ENCODE results near the gene SYT2. TPM values are rescaled to one million over a fixed set of nuclear protein-coding genes. Genes with fewer than 3 reads are reported as not detected.

Gene SYT2
- total RNA-seq, 1 experiment from 2014 or later, result 0.06 TPM

DNA sequence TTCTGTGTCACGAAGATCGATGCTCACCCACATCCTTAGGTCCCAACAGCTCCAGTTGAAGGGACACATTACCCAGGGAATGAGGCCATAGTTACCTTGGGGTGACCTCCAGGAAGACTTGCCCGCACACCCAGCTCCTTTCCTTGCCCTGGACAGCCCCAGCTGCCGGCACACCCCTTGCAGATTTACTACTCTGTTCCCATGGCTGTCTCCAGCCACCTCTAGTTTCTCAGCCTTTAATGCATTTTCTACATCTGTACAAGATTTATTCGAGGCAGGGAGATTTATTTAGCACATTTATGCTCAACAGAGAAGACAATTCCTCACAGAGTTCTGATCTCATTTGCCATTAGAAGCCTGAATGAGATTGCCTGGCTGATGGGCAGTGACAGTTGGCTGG, 36.7 kb downstream of the SYT2 start:
- Histone ChIP-seq H3K4me1 (no peaks in the 10 kb centered on the region), H3K27ac (no peak overlapping the region), H3K36me3 (no peaks in the 10 kb centered on the region), H3K4me3 (no peak overlapping the region), H3K27me3 (peaks cover 9% of the 10 kb centered on the region; the same call in 1 of the 2 replicates), H3K9me3 (replicated peaks) (peaks cover 3% of the 10 kb centered on the region; the same call in 1 of the 2 replicates)
- DNase-seq, result no peak

DNA sequence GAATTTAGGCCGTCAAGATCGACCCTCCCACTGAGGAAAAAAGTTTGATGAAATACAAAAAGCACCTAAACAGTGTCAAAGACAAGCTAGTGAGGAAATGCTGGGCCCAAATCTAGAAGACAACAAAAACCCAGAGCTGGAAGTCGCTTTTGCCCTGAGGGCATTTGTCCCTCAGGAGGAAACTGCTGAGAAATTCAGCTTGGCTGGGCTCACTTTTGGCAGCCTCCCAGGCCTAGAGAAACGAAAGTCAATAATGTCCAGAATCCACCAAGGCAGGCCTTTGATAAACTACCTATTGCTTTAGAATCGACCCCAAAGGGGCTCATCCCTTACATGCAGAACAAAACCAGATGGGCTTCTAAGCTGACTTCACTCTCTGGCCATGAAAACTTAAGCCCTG, 38.9 kb downstream of the SYT2 start:
- Histone ChIP-seq H3K4me3 (no peak overlapping the region), H3K4me1 (no peaks in the 10 kb centered on the region), H3K27me3 (0 out of 2 replicates have a peak, but pooled peaks cover 6% of the 10 kb centered on the region), H3K9me3 (replicated peaks) (no peaks in the 10 kb centered on the region), H3K36me3 (no peaks in the 10 kb centered on the region), H3K27ac (no peak overlapping the region)
- peak in 1 of 2 experiments; percentile 38 for DNase-seq

DNA sequence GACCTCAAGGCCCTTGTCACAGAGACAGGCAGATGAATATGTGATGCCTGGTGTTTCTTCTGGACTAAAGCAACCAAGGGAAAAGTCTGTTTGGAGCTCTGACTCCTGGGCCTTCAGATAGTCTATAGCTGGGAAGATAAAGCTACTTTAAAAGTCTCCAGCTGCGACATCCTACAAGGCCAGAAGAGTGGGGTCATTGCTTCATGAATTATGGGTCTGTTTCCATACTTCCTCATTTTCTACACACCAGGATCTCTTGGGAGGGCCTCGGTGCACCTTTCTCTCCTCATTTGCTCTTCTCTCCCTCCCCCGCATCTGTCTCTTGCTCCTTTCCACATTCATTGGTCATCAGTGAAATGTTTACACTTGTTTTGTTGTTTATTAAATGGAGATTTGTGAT, 44.8 kb downstream of the SYT2 start:
- DNase-seq, result no peak
- Histone ChIP-seq H3K4me3 (no peak overlapping the region), H3K9me3 (replicated peaks) (no peaks in the 10 kb centered on the region), H3K27ac (no peak overlapping the region), H3K27me3 (peaks cover 25% of the 10 kb centered on the region), H3K4me1 (no peaks in the 10 kb centered on the region), H3K36me3 (no peaks in the 10 kb centered on the region)

DNA sequence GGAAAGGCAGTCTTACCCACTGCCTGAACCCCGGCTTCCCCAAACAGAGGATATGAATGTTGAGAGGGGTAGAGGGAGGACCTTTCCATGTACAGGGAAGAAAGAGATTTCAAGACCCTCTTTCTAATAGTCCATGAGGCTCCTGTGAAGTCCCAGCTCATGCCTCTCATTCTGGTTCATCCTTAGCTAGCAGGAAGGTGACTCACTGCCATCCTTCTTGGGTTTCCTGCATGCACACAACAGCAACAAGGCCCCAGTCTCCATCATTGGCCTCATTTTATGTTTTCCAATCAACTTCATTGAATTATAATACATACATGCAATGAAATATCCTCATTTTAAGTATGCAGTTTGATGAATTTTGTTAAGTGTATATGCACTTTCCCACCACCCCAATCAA, 46.2 kb downstream of the SYT2 start:
- no peaks in the 10 kb centered on the region for H3K9me3 ChIP-seq (replicated peaks)
- H3K27ac ChIP-seq, result no peak overlapping the region
- DNase-seq, result no peak
- peaks cover 32% of the 10 kb centered on the region for H3K27me3 ChIP-seq
- H3K4me3 ChIP-seq, result no peak overlapping the region
- H3K36me3 ChIP-seq, result no peaks in the 10 kb centered on the region
- no peaks in the 10 kb centered on the region for H3K4me1 ChIP-seq

DNA sequence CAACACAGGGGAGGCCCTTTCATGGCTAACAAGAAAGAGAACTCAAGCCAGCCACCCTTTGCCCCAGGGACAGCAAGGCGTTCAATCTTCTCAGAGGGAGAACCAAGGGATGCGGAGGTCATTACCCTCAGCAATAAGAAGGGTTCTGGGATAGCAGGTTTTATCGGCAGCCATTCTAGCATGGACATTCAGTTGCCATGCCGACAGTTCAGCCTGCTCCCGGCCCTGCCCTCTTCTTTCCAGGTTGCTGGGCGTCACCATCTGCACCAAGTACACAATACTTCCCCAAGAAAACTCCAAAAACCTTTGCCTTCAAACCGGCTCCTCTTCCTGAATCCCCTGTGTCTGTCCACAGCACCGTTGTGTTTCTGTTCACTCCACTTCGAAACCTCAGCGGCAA, 47.1 kb downstream of the SYT2 start:
- no peak overlapping the region for H3K27ac ChIP-seq
- peaks cover 32% of the 10 kb centered on the region for H3K27me3 ChIP-seq
- H3K4me1 ChIP-seq, result peaks cover 2% of the 10 kb centered on the region
- DNase-seq, result no peak
- H3K9me3 ChIP-seq (replicated peaks), result no peaks in the 10 kb centered on the region
- no peaks in the 10 kb centered on the region for H3K36me3 ChIP-seq
- H3K4me3 ChIP-seq, result no peak overlapping the region

DNA sequence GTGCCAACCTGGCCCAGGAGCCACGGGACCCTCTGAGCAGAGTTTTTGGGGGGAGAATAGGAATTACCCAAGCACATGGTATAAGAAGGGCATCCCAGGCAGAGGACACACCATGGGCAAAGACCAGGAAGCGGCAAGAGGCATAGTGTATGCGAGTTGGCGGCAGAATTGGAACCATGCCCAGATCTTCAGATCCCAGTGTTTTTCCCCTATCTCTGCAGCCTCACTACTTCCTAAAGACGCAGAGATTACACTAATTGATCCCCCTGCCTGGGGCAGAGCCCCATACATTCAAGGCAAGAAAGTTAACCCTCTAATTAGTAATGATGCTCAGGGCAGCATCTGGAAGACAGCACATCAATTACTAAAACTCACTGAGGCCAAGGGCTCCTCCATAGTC, 48.2 kb downstream of the SYT2 start:
- Histone ChIP-seq H3K4me1 (peaks cover 3% of the 10 kb centered on the region), H3K27ac (no peak overlapping the region), H3K36me3 (no peaks in the 10 kb centered on the region), H3K27me3 (peaks cover 37% of the 10 kb centered on the region), H3K9me3 (replicated peaks) (no peaks in the 10 kb centered on the region), H3K4me3 (no peak overlapping the region)
- no peak for DNase-seq

DNA sequence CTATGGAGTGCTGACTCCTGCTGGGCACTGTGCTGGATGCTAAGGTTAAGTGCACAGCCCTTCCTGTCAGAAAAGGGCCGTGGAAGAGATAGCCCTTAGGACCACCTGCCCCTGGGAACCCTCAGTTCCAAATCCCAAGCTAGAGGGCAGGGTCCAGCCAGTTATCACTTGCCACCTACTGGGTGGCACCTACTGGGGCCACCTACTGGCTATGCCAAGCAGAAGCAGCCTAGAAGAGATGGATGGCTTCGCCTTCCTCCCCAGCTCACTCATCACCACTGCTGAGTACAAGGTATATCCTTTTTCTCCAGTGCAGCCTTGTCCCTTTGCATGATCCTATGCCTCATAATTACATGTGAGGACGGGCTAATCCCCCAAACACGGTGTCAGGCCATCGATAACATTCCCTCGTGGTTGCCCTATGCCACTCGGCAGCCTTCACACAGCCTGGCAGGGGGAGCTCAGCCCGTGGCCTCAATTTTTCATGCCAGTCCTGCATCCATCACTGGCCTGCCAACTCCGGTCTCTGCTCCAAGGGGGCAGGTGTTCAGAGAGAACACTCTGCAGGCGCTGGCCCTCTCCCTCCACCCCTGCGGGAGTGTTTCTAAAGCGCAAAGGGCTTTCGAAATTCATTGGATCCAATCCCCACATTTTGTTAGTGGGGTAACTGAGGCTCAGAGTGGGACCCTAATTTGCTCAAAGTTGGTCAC, 49.0 kb downstream of the SYT2 start:
- no peaks in the 10 kb centered on the region for H3K9me3 ChIP-seq (replicated peaks)
- H3K27me3 ChIP-seq, result peaks cover 36% of the 10 kb centered on the region
- DNase-seq, result no peak
- no peaks in the 10 kb centered on the region for H3K36me3 ChIP-seq
- peaks cover 3% of the 10 kb centered on the region for H3K4me1 ChIP-seq
- H3K4me3 ChIP-seq, result no peak overlapping the region
- H3K27ac ChIP-seq, result no peak overlapping the region

DNA sequence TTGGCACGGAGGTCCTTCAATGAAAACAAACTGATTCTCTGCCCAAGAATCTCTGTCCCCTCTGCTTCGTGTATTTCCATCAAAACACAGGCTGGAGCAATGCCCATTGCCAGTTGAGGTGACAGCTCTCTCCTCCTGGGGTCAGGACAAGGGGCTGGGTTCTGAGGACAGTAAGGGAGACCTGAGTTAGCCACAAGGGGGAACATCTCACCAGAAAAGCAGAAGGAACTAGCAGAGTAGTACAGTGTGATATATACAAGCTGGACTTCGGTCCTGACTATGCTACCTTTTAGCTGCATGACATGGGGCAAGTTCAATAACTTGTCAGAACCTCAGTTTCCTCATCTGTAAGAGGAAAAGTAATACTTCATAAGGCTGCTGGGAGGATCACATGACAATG, 50.3 kb downstream of the SYT2 start:
- no peak for DNase-seq
- Histone ChIP-seq H3K4me1 (peaks cover 3% of the 10 kb centered on the region), H3K27ac (no peak overlapping the region), H3K36me3 (no peaks in the 10 kb centered on the region), H3K4me3 (no peak overlapping the region), H3K9me3 (replicated peaks) (no peaks in the 10 kb centered on the region), H3K27me3 (peaks cover 34% of the 10 kb centered on the region)

DNA sequence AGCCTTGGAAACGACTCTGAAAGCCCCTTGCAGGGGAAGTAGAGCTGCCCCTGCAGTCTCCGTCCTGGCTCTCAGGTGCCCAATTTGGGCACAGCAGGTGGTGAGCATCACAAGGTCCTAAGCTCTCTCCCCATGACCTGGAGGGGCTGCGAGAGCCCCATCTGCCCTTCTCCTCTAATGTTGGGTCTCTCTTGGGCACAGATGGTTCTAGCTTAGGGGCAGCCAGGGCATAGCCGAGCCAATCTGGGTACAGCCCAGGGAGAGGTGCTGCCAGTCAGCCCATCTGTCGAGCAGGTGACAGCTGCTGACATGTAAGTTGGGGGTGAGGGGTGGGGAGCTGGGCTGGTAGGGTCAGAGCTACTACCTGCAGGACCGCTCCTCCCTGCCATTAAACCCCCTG, 50.7 kb downstream of the SYT2 start:
- H3K27me3 ChIP-seq, result peaks cover 34% of the 10 kb centered on the region

DNA sequence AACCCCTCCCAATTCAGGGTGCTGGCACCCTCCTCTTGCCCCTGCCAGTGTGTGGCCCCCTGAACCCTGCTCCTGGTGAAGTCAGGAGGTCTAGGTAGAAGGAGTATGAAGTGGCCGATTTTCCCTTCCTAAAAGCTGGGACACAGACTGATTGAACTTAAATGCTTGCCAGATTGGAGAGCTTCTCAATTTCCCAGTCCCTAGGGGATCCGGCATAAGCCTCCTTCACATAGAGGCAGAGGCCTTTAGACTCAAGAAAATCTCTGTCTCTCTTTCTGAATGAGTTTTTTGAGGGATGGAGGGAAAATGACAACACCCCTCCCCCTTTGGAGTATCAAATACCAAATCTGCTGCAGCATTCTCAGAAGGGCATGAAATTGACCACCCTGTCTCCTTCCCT, 51.5 kb downstream of the SYT2 start:
- no peak overlapping the region for H3K4me3 ChIP-seq

More for the DNA sequence above, 50.7 kb downstream of the SYT2 start:
- Histone ChIP-seq H3K27ac (no peak overlapping the region), H3K36me3 (no peaks in the 10 kb centered on the region), H3K9me3 (replicated peaks) (no peaks in the 10 kb centered on the region), H3K4me1 (peaks cover 3% of the 10 kb centered on the region), H3K4me3 (no peak overlapping the region)
- DNase-seq, result no peak

DNA sequence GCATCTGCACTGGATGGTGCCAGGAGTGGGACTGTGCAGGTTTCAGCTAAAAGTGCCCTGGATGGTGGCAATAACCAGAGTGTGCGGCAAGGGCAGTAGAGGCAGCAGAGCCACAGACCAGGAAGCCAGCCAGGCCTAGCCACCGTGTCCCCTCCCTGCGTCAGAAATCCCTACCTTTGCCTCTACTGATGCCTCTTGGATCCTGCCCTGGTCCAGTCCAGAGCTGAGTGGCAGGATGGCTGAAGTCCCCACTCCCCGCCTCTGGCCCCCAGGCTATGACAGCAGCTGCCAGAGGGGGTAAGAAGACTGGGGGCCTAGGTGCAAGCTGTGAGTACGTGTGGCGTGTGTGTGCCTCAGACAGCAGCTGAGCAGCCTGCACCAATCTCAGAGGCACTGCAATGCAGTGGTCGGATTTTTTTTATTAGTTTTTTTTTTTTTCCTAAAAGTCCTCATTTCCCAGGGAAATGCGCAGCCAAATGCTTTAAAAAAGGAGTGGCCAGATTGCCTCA, 51.9 kb downstream of the SYT2 start:
- peaks cover 3% of the 10 kb centered on the region for H3K4me1 ChIP-seq
- no peaks in the 10 kb centered on the region for H3K36me3 ChIP-seq
- H3K27ac ChIP-seq, result no peak overlapping the region
- no peaks in the 10 kb centered on the region for H3K9me3 ChIP-seq (replicated peaks)
- H3K27me3 ChIP-seq, result peaks cover 27% of the 10 kb centered on the region
- DNase-seq, result peak; percentile 44 to 59
- no peak overlapping the region for H3K4me3 ChIP-seq

More for the DNA sequence above, 51.5 kb downstream of the SYT2 start:
- peaks cover 32% of the 10 kb centered on the region for H3K27me3 ChIP-seq
- no peak overlapping the region for H3K27ac ChIP-seq
- no peaks in the 10 kb centered on the region for H3K36me3 ChIP-seq
- DNase-seq, result peak in 1 of 2 experiments; percentile 49
- peaks cover 3% of the 10 kb centered on the region for H3K4me1 ChIP-seq
- no peaks in the 10 kb centered on the region for H3K9me3 ChIP-seq (replicated peaks)

DNA sequence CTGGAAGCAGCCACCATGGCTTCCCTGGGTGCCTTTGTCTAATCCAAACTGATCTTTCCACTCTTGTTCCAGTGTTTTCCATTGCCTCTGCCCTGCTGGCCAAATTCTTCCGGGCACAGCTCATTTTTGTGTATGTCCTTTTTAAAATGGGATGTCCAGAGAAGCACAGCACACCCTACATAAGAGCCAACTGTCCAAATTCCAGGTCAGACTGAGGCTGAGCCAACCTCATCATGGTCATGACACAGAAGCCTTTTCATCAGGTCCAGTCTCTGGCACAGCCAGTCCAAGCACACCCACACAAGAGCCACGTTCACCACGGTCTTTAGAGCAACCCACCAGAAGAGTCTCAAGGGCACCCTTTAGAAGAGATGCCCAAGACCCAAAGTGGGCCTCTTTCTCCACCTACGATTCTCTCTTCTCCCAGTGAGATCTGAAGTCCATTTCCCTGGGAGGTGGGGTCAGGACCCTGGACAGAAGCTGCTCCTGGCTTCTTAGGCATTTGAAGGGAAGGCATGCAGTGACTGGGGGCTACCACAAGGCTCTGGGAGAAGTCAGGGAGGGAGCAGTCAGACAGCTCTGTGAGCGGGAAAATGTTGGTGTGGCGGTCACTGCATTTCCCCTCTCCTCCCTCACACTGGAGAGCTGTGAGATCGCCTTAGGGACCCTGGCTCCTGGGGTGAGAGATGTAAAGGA, 53.2 kb downstream of the SYT2 start:
- H3K4me3 ChIP-seq, result no peak overlapping the region
- peak; percentile 62 to 75 for DNase-seq
- peaks cover 19% of the 10 kb centered on the region for H3K27me3 ChIP-seq

DNA sequence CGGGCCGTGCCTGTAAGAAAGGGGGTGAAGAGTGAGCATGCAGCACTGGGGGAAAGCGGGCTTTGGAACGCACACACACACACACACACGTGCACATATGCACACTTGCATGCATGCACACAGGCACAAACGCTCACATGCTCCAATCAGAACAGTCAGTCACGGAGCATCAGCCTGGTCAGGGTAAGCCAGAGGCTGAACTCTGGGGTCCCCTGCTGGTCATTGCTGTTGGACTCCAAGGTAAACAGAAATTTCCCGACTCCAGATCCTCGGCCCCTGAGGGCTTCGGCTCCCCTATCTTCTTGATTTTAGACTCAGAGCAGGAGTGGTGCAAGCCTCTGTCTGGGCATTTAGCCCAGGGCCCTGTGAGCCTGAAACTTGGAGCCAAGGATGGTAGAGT, 54.2 kb downstream of the SYT2 start:
- no peaks in the 10 kb centered on the region for H3K36me3 ChIP-seq
- H3K27ac ChIP-seq, result no peak overlapping the region
- peaks cover 16% of the 10 kb centered on the region for H3K27me3 ChIP-seq
- no peaks in the 10 kb centered on the region for H3K9me3 ChIP-seq (replicated peaks)
- peaks cover 3% of the 10 kb centered on the region for H3K4me1 ChIP-seq
- H3K4me3 ChIP-seq, result no peak overlapping the region
- DNase-seq, result peak; percentile 33 to 46

More for the DNA sequence above, 53.2 kb downstream of the SYT2 start:
- peaks cover 3% of the 10 kb centered on the region for H3K4me1 ChIP-seq
- no peaks in the 10 kb centered on the region for H3K36me3 ChIP-seq
- H3K9me3 ChIP-seq (replicated peaks), result no peaks in the 10 kb centered on the region
- H3K27ac ChIP-seq, result no peak overlapping the region

DNA sequence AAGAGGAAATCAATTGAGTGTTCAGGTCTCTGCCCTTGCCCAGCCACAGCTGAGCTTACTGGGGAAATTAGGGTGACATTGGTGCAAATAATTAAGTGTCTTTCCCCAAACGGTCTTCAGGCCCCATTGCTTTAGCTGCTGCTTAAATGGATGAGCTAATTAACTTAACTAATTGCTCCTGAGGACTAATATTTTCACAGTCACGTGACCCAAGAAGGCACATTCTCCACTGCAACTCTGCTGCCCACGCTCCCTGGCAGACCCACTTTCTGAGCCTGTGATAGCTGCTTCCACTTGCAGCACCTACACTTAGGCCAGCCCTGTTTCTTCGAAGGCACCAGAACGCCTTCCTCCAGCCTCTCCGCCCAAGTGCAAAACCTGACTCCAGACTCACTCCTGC, 56.2 kb downstream of the SYT2 start:
- Histone ChIP-seq H3K9me3 (replicated peaks) (no peaks in the 10 kb centered on the region), H3K27ac (no peak overlapping the region), H3K4me3 (no peak overlapping the region), H3K4me1 (peaks cover 3% of the 10 kb centered on the region), H3K36me3 (no peaks in the 10 kb centered on the region), H3K27me3 (peaks cover 10% of the 10 kb centered on the region; the same call in 1 of the 2 replicates)
- no peak for DNase-seq
